GM23248 (cell line): Measurements from ENCODE around the gene SAXO2. TPM values are rescaled to one million over a fixed set of nuclear protein-coding genes. Genes with fewer than 3 reads are reported as not detected.
"Not testable (repeated sequence)": the region's sequence is repeated elsewhere in the genome, so short reads cannot be mapped to it uniquely, and the experiment has no call there.

Experiments
- DNase-seq: peaks from one replicate; pipeline ENCODE4 v3.0.0-alpha.2; 2015
- H2AFZ ChIP-seq: fragments of 200-600 bp; sonication (generic); 2 replicates; pipeline ENCODE4 v1.6.1; 2016; ENCODE audit warnings: antibody characterized with exemption
- H3F3A ChIP-seq: fragments of 200-600 bp; sonication (generic); 2 replicates; pipeline ENCODE4 v1.6.1; 2016; ENCODE audit warnings: mild to moderate bottlenecking, antibody characterized with exemption, mixed run types; ENCODE audit not compliant: insufficient read depth
- H3K27ac ChIP-seq: fragments of 200-600 bp; sonication (generic); 2 replicates; pipeline ENCODE4 v1.5.1; 2016; ENCODE audit warnings: mild to moderate bottlenecking
- H3K27me3 ChIP-seq: fragments of 200-600 bp; sonication (generic); replicated peaks from 2 replicates; pipeline ENCODE4 v1.6.1; 2016; ENCODE audit warnings: mild to moderate bottlenecking; ENCODE audit not compliant: insufficient read depth
- H3K36me3 ChIP-seq: fragments of 200-600 bp; sonication (generic); 2 replicates; pipeline ENCODE4 v1.6.1; 2016; ENCODE audit warnings: low read depth, mild to moderate bottlenecking
- H3K4me1 ChIP-seq: fragments of 200-600 bp; sonication (generic); 2 replicates; pipeline ENCODE4 v1.6.1; 2016; ENCODE audit warnings: mild to moderate bottlenecking; ENCODE audit not compliant: insufficient read depth
- H3K4me2 ChIP-seq: fragments of 200-600 bp; sonication (generic); one replicate; pipeline ENCODE4 v1.6.1; 2016; ENCODE audit warnings: mild to moderate bottlenecking; ENCODE audit not compliant: unreplicated experiment
- H3K4me3 ChIP-seq: fragments of 200-600 bp; sonication (generic); 2 replicates; pipeline ENCODE4 v1.5.1; 2016; ENCODE audit warnings: mild to moderate bottlenecking
- H3K79me2 ChIP-seq: fragments of 200-600 bp; sonication (generic); 2 replicates; pipeline ENCODE4 v1.6.1; 2016; ENCODE audit warnings: mild to moderate bottlenecking; ENCODE audit not compliant: insufficient read depth
- H3K9ac ChIP-seq: fragments of 200-600 bp; sonication (generic); 2 replicates; pipeline ENCODE4 v1.6.1; 2016; ENCODE audit warnings: mild to moderate bottlenecking
- H3K9me2 ChIP-seq: fragments of 200-600 bp; sonication (generic); 2 replicates; pipeline ENCODE4 v1.6.1; 2016; ENCODE audit warnings: mixed run types, mild to moderate bottlenecking, moderate library complexity; ENCODE audit not compliant: insufficient read depth
- H3K9me3 ChIP-seq: fragments of 200-600 bp; sonication (generic); one replicate; pipeline ENCODE4 v1.6.1; 2017; ENCODE audit warnings: low read depth
- H4K20me1 ChIP-seq: fragments of 200-600 bp; sonication (generic); 2 replicates; pipeline ENCODE4 v1.6.0; 2016; ENCODE audit not compliant: insufficient read depth
- EZH2 ChIP-seq: fragments of 200-600 bp; sonication (generic); IDR thresholded peaks from 2 replicates; pipeline ENCODE4 v1.6.1; 2018; ENCODE audit warnings: antibody characterized with exemption, mild to moderate bottlenecking; ENCODE audit not compliant: insufficient read depth, poor library complexity, severe bottlenecking
- EZH2phosphoT487 ChIP-seq: fragments of 200-600 bp; sonication (generic); IDR thresholded peaks from 2 replicates; pipeline ENCODE4 v1.6.1; 2018; ENCODE audit warnings: antibody characterized with exemption, moderate library complexity, mild to moderate bottlenecking, low read depth; ENCODE audit not compliant: insufficient read depth
- WGBS, 2 experiments: methylation state at CpG; one replicate each; pipeline ENCODE4 v1.1.6; 2015 to 2017; ENCODE audit warnings: low lambda C conversion rate in 2 of 2, low coverage in 1 of 2; ENCODE audit errors: missing lambda C conversion rate in 2 of 2; 5-methylcytosine and 5-hydroxymethylcytosine counted together
- in situ Hi-C: fragments of 300-500 bp; cut with MboI; formaldehyde crosslinking; loops from 2 replicates; pipeline ENCODE4 v1.15.0; 2020
- polyA plus RNA-seq: library from polyadenylated mRNA; unstranded; fragments of >200 nt; fragmentation: Nextera tagmentation; extraction: Ambion mirVana; gene quantifications from 2 replicates; pipeline ENCODE4 v1.2.1, GENCODE V29; 2016
- total RNA-seq: library from RNA; depleted of rRNA; stranded (reverse); fragments of >200 nt; shearing (Covaris generic); gene quantifications from 2 replicates; pipeline ENCODE4 v1.2.3, GENCODE V29; 2014

SAXO2 gene
- total and polyA plus RNA-seq, 2 experiments from 2014 or later = 0.51 TPM; not detected in 1

DNA sequence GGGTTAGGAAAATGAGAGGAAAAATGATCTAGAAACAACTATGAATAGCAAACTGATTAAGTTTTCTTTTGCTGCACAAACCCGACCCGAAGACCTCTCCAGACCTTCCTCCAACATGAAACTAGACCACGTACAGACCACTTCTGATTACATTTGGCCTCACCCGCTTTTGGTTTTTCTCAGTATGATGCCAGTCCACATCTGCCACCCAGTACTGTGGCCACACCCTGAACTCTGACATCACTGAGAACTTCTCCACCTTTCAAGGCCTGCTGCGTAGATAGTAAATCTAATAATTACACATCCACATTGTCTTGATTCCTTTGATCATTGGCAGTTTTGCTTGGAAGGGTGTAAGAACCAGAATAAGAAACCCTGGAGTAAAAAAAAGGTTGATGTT is 16.7 kb upstream of the SAXO2 start:
- DNase-seq, H2AFZ ChIP-seq, H3K9me3 ChIP-seq, H3K27me3 ChIP-seq, H3K9me2 ChIP-seq, H3K4me2 ChIP-seq, H4K20me1 ChIP-seq, H3K9ac ChIP-seq, H3K4me3 ChIP-seq, H3K36me3 ChIP-seq, H3K27ac ChIP-seq, in situ Hi-C loops: not testable (repeated sequence)
- 83 to 85% methylated on average over 5 of the region's 5 CpGs for WGBS, 2 experiments
- peaks cover 22% of the 10 kb centered on the region for H3K79me2 ChIP-seq
- peaks cover 24% of the 10 kb centered on the region; the same call in 1 of the 2 replicates for H3F3A ChIP-seq
- peaks cover 14% of the 10 kb centered on the region for H3K4me1 ChIP-seq

DNA sequence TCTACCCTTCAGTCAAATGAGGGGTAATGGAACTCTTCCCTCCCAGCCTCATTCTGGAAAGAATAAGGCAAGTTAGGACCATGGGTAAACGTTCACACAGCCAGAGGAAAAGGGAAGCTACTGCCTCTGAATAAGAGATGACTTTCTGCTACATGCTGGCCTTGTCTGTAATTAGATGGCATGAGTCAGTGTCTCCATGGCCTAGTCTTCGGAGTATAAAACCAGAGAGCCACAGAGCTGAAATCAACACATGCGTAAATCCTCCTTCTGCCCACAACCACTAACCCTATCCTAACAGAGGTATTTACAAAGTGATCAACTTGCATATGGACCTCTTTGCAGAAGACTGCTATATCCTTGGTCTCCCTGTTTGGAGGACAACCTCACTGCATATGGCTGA is 14.4 kb upstream of the SAXO2 start:
- Histone ChIP-seq H3K79me2 (peaks cover 17% of the 10 kb centered on the region), H3F3A (peaks cover 24% of the 10 kb centered on the region; the same call in 1 of the 2 replicates), H3K4me1 (peaks cover 14% of the 10 kb centered on the region), H3K27ac (peak overlapping the region; percentile 48), H2AFZ (peak overlapping the region; percentile 16; the same call in 1 of the 2 replicates)
- H4K20me1 ChIP-seq, H3K9ac ChIP-seq, H3K4me2 ChIP-seq, in situ Hi-C loops, H3K9me2 ChIP-seq, H3K9me3 ChIP-seq, H3K36me3 ChIP-seq, H3K27me3 ChIP-seq, H3K4me3 ChIP-seq: not testable (repeated sequence)
- WGBS, 2 experiments = 11 to 14% methylated on average over 3 of the region's 3 CpGs
- peak; percentile 62 for DNase-seq

DNA sequence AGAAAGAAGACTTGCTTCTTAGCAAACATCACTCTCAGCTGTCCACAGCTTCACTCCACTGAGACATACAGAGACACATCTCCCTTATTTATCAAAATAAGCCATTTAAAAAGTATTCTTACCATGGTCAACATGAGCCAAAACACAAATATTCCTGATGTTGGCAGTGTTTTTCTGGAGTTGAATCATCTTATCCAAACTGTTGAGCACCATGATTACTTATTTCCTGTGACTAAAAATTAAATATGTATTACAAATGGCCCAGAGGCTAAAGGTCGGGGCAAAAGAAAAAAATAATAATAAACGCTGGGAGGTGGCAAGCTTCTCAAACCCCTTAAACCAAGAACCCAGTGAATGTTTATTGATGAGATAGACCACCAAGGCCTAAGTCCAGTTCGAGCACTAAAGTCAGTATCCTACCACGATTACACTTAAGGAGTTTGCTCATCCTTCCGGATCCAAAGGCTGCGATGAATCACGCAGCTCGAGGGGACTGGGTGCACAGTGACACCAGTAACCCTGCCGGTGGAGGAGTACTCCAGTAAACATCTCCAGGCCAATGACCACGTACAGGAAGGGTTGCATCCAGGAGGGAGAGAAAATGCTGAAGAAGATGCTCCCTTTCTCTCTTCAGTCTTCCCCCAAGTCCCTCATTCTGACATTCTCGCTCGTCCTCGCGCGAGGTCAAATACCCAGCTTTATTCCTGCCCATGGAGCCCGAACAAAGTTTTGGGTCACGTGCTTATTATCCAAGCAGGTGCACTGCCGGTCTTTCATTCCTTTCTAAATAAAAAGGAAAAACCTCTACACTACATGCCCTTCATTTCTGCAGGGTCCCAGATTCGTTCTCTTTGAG is 824 bp upstream of the SAXO2 start:
- Histone ChIP-seq H3F3A (peaks cover 19% of the 10 kb centered on the region), H3K4me1 (peaks cover 20% of the 10 kb centered on the region), H3K4me2 (peak overlapping the region; percentile 85), H2AFZ (peak overlapping the region; percentile 88), H3K27ac (peak overlapping the region; percentile 82), H3K9ac (peak overlapping the region; percentile 78), H3K4me3 (peak overlapping the region; percentile 87), H3K79me2 (peaks cover 45% of the 10 kb centered on the region), H3K36me3 (peaks cover 20% of the 10 kb centered on the region)
- H3K9me2 ChIP-seq, H3K27me3 ChIP-seq, H4K20me1 ChIP-seq, H3K9me3 ChIP-seq, in situ Hi-C loops: not testable (repeated sequence)
- peak; percentile 91 for DNase-seq
- WGBS, 2 experiments = 0 to 1% methylated on average over 15 to 19 of the region's 19 CpGs

DNA sequence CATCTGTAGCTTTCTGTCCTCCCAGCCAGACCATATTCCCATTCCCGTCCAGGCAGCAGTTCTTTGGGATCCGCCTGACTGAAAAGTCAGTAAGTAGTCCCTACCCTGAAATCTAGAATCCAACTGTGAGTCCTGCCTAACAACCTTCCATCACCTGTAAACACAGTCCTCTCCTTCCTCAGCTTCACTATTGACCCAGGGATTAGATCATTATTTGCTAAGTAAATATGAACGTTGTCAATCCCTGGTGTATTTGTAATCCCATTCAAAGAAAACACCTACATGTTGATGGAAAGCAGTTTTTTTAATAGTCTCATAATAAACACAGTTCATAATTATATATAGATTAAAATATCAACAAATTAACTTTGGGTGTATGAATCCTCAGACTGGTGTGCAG is 732 bp downstream of the SAXO2 start:
- Histone ChIP-seq H3K27me3 (no peaks in the 10 kb centered on the region), H3K4me3 (peak overlapping the region; percentile 87), H3K27ac (peak overlapping the region; percentile 82; the same call in 1 of the 2 replicates), H3F3A (peaks cover 19% of the 10 kb centered on the region), H3K9me3 (no peaks in the 10 kb centered on the region), H4K20me1 (no peaks in the 10 kb centered on the region), H3K79me2 (peaks cover 29% of the 10 kb centered on the region), H3K9me2 (no peaks in the 10 kb centered on the region), H3K4me2 (peak overlapping the region; percentile 85), H3K4me1 (peaks cover 20% of the 10 kb centered on the region), H3K36me3 (peaks cover 9% of the 10 kb centered on the region), H3K9ac (peak overlapping the region; percentile 78), H2AFZ (peak overlapping the region; percentile 88)
- peak; percentile 7 for DNase-seq
- in situ Hi-C loops = no loop called here
- no peak for TF ChIP-seq EZH2phosphoT487
- no peak for TF ChIP-seq EZH2
- WGBS, 2 experiments = 8% methylated on average over 3 of the region's 3 CpGs

DNA sequence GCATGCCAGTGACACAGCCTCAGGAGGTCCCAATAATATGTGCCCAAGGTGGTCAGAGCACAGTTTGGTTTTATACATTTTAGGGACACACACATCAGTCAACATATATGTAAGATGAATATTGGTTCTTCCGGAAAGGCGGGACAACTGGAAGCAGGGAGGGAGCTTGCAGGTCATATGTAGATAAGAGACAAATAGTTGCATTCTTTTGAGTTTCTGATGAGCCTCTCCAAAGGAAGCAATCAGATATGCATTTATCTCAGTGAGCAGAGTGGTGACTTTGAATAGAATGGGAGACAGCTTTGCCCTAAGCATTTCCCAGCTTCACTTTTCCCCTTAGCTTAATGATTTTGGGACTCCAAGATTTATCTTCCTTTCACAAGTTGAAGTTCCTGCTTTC is 4.5 kb downstream of the SAXO2 start:
- H3K36me3 ChIP-seq, H2AFZ ChIP-seq, H3K27me3 ChIP-seq, H4K20me1 ChIP-seq, H3K9me3 ChIP-seq, H3K4me3 ChIP-seq, H3K4me1 ChIP-seq, H3F3A ChIP-seq, H3K79me2 ChIP-seq, H3K9ac ChIP-seq, H3K4me2 ChIP-seq, in situ Hi-C loops, DNase-seq, H3K27ac ChIP-seq, H3K9me2 ChIP-seq: not testable (repeated sequence)
- 94 to 100% methylated on average over 2 of the region's 2 CpGs for WGBS, 2 experiments

DNA sequence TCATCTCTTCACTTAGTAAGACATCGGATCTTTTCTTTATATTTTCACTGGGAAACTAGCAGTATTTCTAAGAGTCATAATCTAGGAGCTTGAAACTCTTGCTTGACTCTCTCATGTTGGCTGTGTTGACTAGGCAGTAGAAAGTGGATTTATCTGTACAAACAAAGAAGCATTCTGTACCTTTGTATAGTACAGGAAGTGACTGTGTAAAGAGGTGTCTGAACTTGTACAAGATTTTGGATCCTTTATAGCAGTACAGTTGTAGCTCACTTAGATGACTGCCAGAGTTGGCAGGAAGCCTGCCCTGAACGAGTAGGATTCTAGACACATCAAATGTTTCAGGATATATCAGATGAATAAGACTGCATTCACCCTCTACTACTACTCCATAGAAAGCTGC is 5.8 kb downstream of the SAXO2 start:
- H2AFZ ChIP-seq, H3K36me3 ChIP-seq, H3K27ac ChIP-seq, H3K4me2 ChIP-seq, in situ Hi-C loops, H3K27me3 ChIP-seq, H3F3A ChIP-seq, H3K9ac ChIP-seq, H3K79me2 ChIP-seq, DNase-seq, H4K20me1 ChIP-seq, H3K9me2 ChIP-seq, H3K4me3 ChIP-seq, H3K9me3 ChIP-seq, H3K4me1 ChIP-seq: not testable (repeated sequence)
- WGBS, 2 experiments = 48 to 56% methylated on average over 2 of the region's 2 CpGs
